BLaER1 treated with 17β-estradiol and CSF1 and Interleukin-3, amounts not matched to agents 10 nM and 100 nM (cell line): Measurements from ENCODE around the gene GNAS.
"Not testable (repeated sequence)": the region's sequence is repeated elsewhere in the genome, so short reads cannot be mapped to it uniquely, and the experiment has no call there.

Source experiments
- H3K27ac ChIP-seq, 11 experiments: shearing (Covaris generic); formaldehyde crosslinking; 2 replicates each; pipeline ENCODE4 v1.8.1; 2022
- H3K27me3 ChIP-seq, 11 experiments: shearing (Covaris generic); formaldehyde crosslinking; 2 replicates each; pipeline ENCODE4 v1.8.1; 2022
- H3K36me3 ChIP-seq, 11 experiments: shearing (Covaris generic); formaldehyde crosslinking; 2 replicates each; pipeline ENCODE4 v1.8.1; 2022
- H3K4me1 ChIP-seq, 10 experiments: shearing (Covaris generic); formaldehyde crosslinking; 2 replicates each; pipeline ENCODE4 v1.8.1; 2022
- H3K4me2 ChIP-seq, 11 experiments: shearing (Covaris generic); formaldehyde crosslinking; 2 replicates each; pipeline ENCODE4 v1.8.1; 2022
- H3K4me3 ChIP-seq, 10 experiments: shearing (Covaris generic); formaldehyde crosslinking; 2 replicates each; pipeline ENCODE4 v1.8.1; 2022
- H3K9ac ChIP-seq, 11 experiments: shearing (Covaris generic); formaldehyde crosslinking; 2 replicates each; pipeline ENCODE4 v1.8.1; 2022
- H3K9me3 ChIP-seq, 11 experiments: shearing (Covaris generic); formaldehyde crosslinking; replicated peaks in 1 of 11; 2 replicates each; pipeline ENCODE4 v1.8.1; 2022
- H4K20me1 ChIP-seq, 11 experiments: shearing (Covaris generic); formaldehyde crosslinking; 2 replicates each; pipeline ENCODE4 v1.8.1; 2022
- Cebpa-rat ChIP-seq, 11 experiments: shearing (Covaris generic); IDR thresholded peaks; 2 replicates each; pipeline ENCODE4 v1.8.1; 2022

The GNAS gene

DNA sequence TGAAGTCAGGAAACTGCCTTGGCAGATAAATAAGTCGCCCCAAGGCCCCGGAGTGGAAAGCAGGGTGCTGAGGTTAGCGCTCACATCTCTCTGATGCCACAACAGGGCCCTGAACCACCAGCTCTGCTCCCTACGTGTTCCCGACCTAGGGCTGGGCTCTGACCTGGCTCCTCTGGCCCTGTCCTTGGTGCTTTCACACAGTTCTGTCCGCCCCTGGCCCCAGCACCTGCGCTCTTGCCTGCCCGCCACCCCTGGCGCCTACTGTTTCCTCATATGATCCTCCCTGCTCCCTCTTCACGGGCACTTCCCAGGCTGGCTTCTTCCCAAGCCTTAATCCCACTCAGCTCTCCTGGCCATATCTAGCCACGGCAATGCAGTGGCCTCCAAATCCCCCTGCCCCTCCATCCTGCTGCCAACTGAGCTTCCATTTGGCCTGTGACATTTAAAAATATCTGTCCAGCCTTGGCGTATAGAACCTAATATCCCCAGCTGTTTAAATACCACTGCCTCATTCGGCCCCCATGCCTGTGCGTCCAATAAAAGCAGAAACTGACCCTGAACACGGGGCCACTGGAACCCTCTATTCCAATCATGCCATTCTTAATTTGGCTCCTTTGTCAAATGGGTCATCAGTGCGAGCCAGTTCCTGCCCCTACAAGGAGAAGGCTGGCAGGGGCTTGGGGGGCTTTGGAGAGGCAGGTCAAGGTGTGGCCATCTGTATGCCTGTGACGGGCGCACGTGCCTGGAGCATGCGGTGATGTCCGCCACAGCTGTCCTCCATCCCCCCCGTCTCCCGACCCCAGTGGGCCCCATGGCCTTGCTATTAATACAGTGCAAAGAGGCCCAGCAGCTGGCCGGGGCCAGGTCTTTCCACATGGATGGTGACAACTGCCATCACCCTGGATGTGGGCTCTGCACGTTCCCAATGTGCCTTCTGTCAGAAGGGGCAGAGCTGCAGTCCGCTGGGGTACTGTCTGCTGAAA is 29.5 kb upstream of the GNAS start:
- Histone ChIP-seq H3K9me3 (peaks cover 13 to 32% (median 24%) of the 10 kb centered on the region in 11 experiments), H3K9ac (no peak overlapping the region), H3K36me3 (no peaks in the 10 kb centered on the region; a peak in 1 of 22 replicates), H3K27ac (no peak overlapping the region), H3K4me1 (peaks cover 0 to 4% (median 0%) of the 10 kb centered on the region in 10 experiments; a peak in 2 of 20 replicates), H4K20me1 (0 out of 22 replicates have a peak, but pooled peaks cover 0 to 2% (median 0%) of the 10 kb centered on the region in 11 experiments), H3K27me3 (peaks cover 0 to 3% (median 0%) of the 10 kb centered on the region in 11 experiments; a peak in 1 of 22 replicates), H3K4me2 (no peak overlapping the region), H3K4me3 (no peak overlapping the region)
- TF ChIP-seq Cebpa-rat (IDR thresholded peaks at IDR 0.05), result no peak

GRCh38 chr20:58824843-58825242 is 27.7 kb upstream of the GNAS start:
- H3K27me3 ChIP-seq, result no peaks in the 10 kb centered on the region
- TF ChIP-seq Cebpa-rat (IDR thresholded peaks at IDR 0.05), result no peak

GRCh38 chr20:58825450-58825849 is 27.1 kb upstream of the GNAS start:
- H3K36me3 ChIP-seq, result no peaks in the 10 kb centered on the region; a peak in 1 of 22 replicates
- peaks cover 7 to 22% (median 14%) of the 10 kb centered on the region in 11 experiments for H3K9me3 ChIP-seq
- TF ChIP-seq Cebpa-rat (IDR thresholded peaks at IDR 0.05), result no peak
- no peaks in the 10 kb centered on the region for H4K20me1 ChIP-seq
- no peak overlapping the region for H3K27ac ChIP-seq
- H3K27me3 ChIP-seq, result no peaks in the 10 kb centered on the region
- H3K4me2 ChIP-seq, result no peak overlapping the region
- no peak overlapping the region for H3K4me3 ChIP-seq
- H3K9ac ChIP-seq, result no peak overlapping the region
- no peaks in the 10 kb centered on the region for H3K4me1 ChIP-seq

More at GRCh38 chr20:58824843-58825242, 27.7 kb upstream of the GNAS start:
- no peak overlapping the region for H3K27ac ChIP-seq
- no peak overlapping the region for H3K9ac ChIP-seq
- no peaks in the 10 kb centered on the region for H3K4me1 ChIP-seq
- H4K20me1 ChIP-seq, result no peaks in the 10 kb centered on the region
- no peak overlapping the region for H3K4me2 ChIP-seq
- no peaks in the 10 kb centered on the region; a peak in 1 of 22 replicates for H3K36me3 ChIP-seq
- H3K4me3 ChIP-seq, result no peak overlapping the region
- peaks cover 13 to 28% (median 20%) of the 10 kb centered on the region in 11 experiments for H3K9me3 ChIP-seq

DNA sequence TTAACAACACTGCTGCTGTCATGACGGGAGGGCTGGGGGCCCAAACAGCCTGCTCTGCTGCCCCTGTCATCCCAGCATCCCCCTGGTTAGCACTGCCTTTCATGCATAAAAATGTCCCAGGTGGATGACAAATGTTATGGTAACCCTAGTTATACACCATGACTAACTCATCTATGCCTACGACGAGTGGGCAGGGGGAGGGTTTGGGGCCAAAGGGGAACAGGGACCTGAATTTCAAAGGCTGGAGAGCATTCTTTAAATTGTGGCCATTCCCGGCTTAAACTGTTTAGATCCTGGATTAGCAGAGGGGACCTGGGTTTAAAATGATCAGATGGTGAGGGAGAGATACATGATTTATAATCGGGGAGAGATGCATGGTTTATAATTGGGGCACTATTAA is 26.2 kb upstream of the GNAS start:
- Histone ChIP-seq H3K4me3 (no peak overlapping the region), H3K27ac (no peak overlapping the region), H3K9ac (no peak overlapping the region), H3K4me1 (no peaks in the 10 kb centered on the region), H3K27me3 (no peaks in the 10 kb centered on the region), H3K36me3 (no peaks in the 10 kb centered on the region), H3K9me3 (peaks cover 0 to 14% (median 6%) of the 10 kb centered on the region in 11 experiments; a peak in 17 of 22 replicates), H4K20me1 (no peaks in the 10 kb centered on the region), H3K4me2 (no peak overlapping the region)
- no peak for TF ChIP-seq Cebpa-rat (IDR thresholded peaks at IDR 0.05)

DNA sequence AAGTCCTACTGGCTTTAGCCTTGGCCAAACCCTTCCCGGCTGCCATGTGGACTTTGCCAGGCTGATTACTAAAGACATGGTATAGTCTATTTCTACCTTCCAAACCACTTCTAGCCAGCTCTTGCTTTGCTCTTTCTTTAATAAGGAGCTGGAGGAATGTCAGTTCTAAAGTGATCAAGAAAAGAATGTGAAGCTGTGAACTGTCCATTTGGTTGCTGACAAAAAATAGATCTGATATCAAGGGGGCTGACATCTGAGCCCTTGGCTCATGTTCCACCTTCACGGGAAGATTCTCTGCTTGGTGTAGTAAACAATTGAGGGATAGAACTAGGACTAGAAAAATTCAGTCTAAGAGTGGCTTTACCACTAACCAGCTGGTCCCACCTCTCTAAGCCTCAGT is 24.4 kb upstream of the GNAS start:
- Histone ChIP-seq H4K20me1 (no peaks in the 10 kb centered on the region), H3K36me3 (no peaks in the 10 kb centered on the region)
- TF ChIP-seq Cebpa-rat (IDR thresholded peaks at IDR 0.05), result no peak

GRCh38 chr20:58828804-58829203 is 23.7 kb upstream of the GNAS start:
- H3K9me3 ChIP-seq, H3K36me3 ChIP-seq, H4K20me1 ChIP-seq, H3K27ac ChIP-seq, H3K4me2 ChIP-seq, H3K9ac ChIP-seq, H3K4me3 ChIP-seq, H3K27me3 ChIP-seq: not testable (repeated sequence)
- H3K4me1 ChIP-seq, result peaks cover 0 to 22% (median 10%) of the 10 kb centered on the region in 10 experiments; a peak in 12 of 20 replicates

More for the DNA sequence above, 24.4 kb upstream of the GNAS start:
- Histone ChIP-seq H3K27ac (no peak overlapping the region), H3K9me3 (peaks cover 0 to 6% (median 0%) of the 10 kb centered on the region in 11 experiments; a peak in 3 of 22 replicates), H3K27me3 (no peaks in the 10 kb centered on the region), H3K9ac (no peak overlapping the region), H3K4me2 (no peak overlapping the region), H3K4me1 (peaks cover 0 to 15% (median 9%) of the 10 kb centered on the region in 10 experiments; a peak in 12 of 20 replicates), H3K4me3 (no peak overlapping the region)

DNA sequence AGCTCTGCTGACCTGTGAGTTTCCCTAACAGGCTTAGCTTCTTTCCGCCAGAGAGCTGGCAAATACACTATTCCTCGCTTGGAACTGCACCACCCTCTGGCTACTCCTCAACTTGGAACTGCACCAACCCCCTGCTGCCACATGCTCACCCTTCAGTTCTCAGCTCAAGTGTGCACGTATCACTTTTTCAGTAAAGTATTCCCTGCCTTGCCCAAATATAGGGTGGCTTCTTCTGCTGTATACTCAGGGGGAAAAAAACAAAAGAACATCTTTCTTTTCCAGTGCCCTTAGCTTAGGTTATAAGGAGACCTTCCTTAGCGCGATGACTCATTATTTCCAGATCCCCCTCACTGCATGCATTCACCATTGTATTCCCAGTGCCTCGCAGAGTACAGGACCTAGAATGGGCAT is 23.0 kb upstream of the GNAS start:
- H4K20me1 ChIP-seq, result no peaks in the 10 kb centered on the region
- no peaks in the 10 kb centered on the region; a peak in 1 of 22 replicates for H3K27me3 ChIP-seq
- TF ChIP-seq Cebpa-rat (IDR thresholded peaks at IDR 0.05), result no peak
- H3K36me3 ChIP-seq, result no peaks in the 10 kb centered on the region
- H3K4me3 ChIP-seq, result no peak overlapping the region
- no peak overlapping the region for H3K4me2 ChIP-seq
- peaks cover 0 to 6% (median 0%) of the 10 kb centered on the region in 11 experiments; a peak in 3 of 22 replicates for H3K9me3 ChIP-seq
- H3K9ac ChIP-seq, result no peak overlapping the region
- peaks cover 5 to 24% (median 12%) of the 10 kb centered on the region in 10 experiments; a peak in 18 of 20 replicates for H3K4me1 ChIP-seq
- H3K27ac ChIP-seq, result no peak overlapping the region

DNA sequence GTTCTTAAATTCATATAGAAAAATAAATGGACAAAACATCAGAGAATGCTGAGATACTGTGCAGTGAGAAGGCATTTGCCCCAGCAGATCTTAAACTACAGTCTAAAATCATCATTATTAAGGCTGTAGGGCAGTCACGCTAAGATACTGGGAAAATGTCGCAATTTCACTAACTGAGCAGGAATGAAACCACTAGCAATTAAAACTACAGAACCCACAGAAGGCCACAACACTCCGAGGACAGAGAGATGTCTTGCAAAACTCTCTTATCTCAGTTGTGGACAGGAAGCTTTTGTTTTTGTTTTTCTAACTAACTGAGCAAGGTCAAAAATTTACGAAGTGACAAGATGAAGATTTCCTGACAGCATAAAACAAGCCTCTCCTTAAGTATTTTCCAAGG is 20.1 kb upstream of the GNAS start:
- Histone ChIP-seq H3K9me3 (peaks cover 0 to 6% (median 0%) of the 10 kb centered on the region in 11 experiments; a peak in 3 of 22 replicates), H3K27me3 (no peaks in the 10 kb centered on the region; a peak in 1 of 22 replicates), H3K4me3 (no peak overlapping the region), H4K20me1 (no peaks in the 10 kb centered on the region), H3K36me3 (no peaks in the 10 kb centered on the region), H3K4me1 (peaks cover 12 to 37% (median 35%) of the 10 kb centered on the region in 10 experiments), H3K4me2 (peak overlapping the region in 7 of 11 experiments; percentile 13 to 66 (median 32); a peak in 14 of 22 replicates), H3K27ac (0 out of 22 replicates have a peak overlapping the region, but pooled peaks of 1 of the 11 experiments have one; percentile 15), H3K9ac (no peak overlapping the region)
- TF ChIP-seq Cebpa-rat (IDR thresholded peaks at IDR 0.05), result peak in 7 of 11 experiments; percentile 17 to 78 (median 49); a peak in 10 of 22 replicates

DNA sequence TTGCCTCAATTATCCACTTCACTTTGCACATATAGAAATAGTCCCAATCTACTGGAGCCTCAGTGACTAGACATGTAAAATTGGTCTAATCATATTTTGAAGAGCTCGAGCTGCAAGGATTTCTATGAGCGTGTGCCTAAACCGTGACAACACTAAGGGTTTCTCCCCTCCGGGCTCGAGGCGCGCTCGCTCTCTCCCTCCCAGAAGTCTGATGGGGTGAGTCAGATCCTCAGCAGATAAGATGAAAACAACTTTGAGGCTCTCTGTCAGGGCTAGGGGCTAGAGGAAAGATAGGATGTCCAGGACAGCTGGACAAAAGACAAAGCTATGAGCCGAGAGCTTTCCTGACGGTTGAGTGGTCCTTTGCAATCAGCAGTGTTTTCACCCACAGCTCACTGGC is 18.6 kb upstream of the GNAS start:
- Histone ChIP-seq H3K9me3 (peaks cover 0 to 6% (median 0%) of the 10 kb centered on the region in 11 experiments; a peak in 5 of 22 replicates), H3K4me1 (peaks cover 12 to 38% (median 36%) of the 10 kb centered on the region in 10 experiments), H3K4me3 (no peak overlapping the region), H4K20me1 (no peaks in the 10 kb centered on the region), H3K36me3 (no peaks in the 10 kb centered on the region), H3K4me2 (peak overlapping the region in 5 of 11 experiments; percentile 8 to 73 (median 57); a peak in 3 of 22 replicates), H3K27ac (no peak overlapping the region), H3K9ac (no peak overlapping the region), H3K27me3 (peaks cover 0 to 6% (median 1%) of the 10 kb centered on the region in 11 experiments; a peak in 10 of 22 replicates)
- no peak for TF ChIP-seq Cebpa-rat (IDR thresholded peaks at IDR 0.05)
